Measurements from ENCODE around the gene TIMP2. TPM values are rescaled to one million over a fixed set of nuclear protein-coding genes. Genes with fewer than 3 reads are reported as not detected.

TIMP2 gene
- total and polyA plus RNA-seq, 2 experiments from 2014 or later = 10.6 to 22.5 TPM

DNA sequence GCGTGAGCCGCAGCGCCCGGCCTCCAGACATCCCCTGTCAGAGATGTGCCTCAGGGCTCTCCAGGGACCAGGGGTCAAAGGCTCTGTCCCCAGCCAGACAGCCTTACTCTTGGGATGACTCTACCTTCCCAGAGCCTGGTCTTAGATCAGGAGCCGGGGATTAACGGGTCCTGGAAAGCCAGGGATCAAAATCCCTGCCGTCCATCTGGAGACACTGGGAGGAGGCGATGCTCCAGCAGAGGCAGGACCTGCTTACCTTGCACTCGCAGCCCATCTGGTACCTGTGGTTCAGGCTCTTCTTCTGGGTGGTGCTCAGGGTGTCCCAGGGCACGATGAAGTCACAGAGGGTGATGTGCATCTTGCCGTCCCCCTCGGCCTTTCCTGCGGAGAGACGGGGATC is 67.9 kb downstream of the TIMP2 start:
- no peaks in the 10 kb centered on the region for H3K36me3 ChIP-seq (ENCODE audit: insufficient read depth)
- H3K27me3 Mint-ChIP-seq (ENCODE audit: insufficient read depth, low read depth, poor library complexity) = peaks cover 5% of the 10 kb centered on the region

More for the DNA sequence above, 67.9 kb downstream of the TIMP2 start:
- Mint-ChIP-seq H3K4me1 (no peaks in the 10 kb centered on the region), H3K9me3 (no peaks in the 10 kb centered on the region), H3K4me3 (no peak overlapping the region), H3K36me3 (ENCODE audit: low read depth) (no peaks in the 10 kb centered on the region; the same call in 2 of the 3 replicates), H3K27ac (no peak overlapping the region)
- H3K4me1 ChIP-seq (ENCODE audit: insufficient read depth) = no peaks in the 10 kb centered on the region
- H3K27me3 ChIP-seq (ENCODE audit: insufficient read depth) = no peaks in the 10 kb centered on the region
- no peaks in the 10 kb centered on the region for H4K20me1 ChIP-seq (replicated peaks; ENCODE audit: insufficient read depth)
- DNase-seq (ENCODE audit: low spot score) (no peak), ATAC-seq (no peak)
- no peaks in the 10 kb centered on the region for H3K9me2 ChIP-seq (ENCODE audit: insufficient read depth)
- no peaks in the 10 kb centered on the region for H3K79me2 ChIP-seq (replicated peaks; ENCODE audit: insufficient read depth)
- H3F3A ChIP-seq (replicated peaks; ENCODE audit: low read depth) = no peaks in the 10 kb centered on the region; the same call in 1 of the 2 replicates
- no peak overlapping the region for H3K27ac ChIP-seq (ENCODE audit: low read depth)
- no peak overlapping the region for H3K4me2 ChIP-seq
- TF ChIP-seq, protein P1, sequence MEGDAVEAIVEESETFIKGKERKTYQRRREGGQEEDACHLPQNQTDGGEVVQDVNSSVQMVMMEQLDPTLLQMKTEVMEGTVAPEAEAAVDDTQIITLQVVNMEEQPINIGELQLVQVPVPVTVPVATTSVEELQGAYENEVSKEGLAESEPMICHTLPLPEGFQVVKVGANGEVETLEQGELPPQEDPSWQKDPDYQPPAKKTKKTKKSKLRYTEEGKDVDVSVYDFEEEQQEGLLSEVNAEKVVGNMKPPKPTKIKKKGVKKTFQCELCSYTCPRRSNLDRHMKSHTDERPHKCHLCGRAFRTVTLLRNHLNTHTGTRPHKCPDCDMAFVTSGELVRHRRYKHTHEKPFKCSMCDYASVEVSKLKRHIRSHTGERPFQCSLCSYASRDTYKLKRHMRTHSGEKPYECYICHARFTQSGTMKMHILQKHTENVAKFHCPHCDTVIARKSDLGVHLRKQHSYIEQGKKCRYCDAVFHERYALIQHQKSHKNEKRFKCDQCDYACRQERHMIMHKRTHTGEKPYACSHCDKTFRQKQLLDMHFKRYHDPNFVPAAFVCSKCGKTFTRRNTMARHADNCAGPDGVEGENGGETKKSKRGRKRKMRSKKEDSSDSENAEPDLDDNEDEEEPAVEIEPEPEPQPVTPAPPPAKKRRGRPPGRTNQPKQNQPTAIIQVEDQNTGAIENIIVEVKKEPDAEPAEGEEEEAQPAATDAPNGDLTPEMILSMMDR (conservative IDR thresholded peaks at IDR 0.05; ENCODE audit: low read depth in 2 of 2) = no peak
- no peak for TF ChIP-seq STAT1 (IDR thresholded peaks at IDR 0.05; ENCODE audit: unreplicated experiment)
- TF ChIP-seq ZNF331 (CRISPR knock-in tag; IDR thresholded peaks at IDR 0.05; ENCODE audit: low read depth) = no peak
- no peak for TF ChIP-seq NANOG (IDR thresholded peaks at IDR 0.05; ENCODE audit: borderline replicate concordance)
- no peak for TF ChIP-seq EZH2phosphoT487 (IDR thresholded peaks at IDR 0.05; ENCODE audit: unreplicated experiment)
- TF ChIP-seq ZNF114 (CRISPR knock-in tag; IDR thresholded peaks at IDR 0.05) = no peak
- TF ChIP-seq, protein P2, sequence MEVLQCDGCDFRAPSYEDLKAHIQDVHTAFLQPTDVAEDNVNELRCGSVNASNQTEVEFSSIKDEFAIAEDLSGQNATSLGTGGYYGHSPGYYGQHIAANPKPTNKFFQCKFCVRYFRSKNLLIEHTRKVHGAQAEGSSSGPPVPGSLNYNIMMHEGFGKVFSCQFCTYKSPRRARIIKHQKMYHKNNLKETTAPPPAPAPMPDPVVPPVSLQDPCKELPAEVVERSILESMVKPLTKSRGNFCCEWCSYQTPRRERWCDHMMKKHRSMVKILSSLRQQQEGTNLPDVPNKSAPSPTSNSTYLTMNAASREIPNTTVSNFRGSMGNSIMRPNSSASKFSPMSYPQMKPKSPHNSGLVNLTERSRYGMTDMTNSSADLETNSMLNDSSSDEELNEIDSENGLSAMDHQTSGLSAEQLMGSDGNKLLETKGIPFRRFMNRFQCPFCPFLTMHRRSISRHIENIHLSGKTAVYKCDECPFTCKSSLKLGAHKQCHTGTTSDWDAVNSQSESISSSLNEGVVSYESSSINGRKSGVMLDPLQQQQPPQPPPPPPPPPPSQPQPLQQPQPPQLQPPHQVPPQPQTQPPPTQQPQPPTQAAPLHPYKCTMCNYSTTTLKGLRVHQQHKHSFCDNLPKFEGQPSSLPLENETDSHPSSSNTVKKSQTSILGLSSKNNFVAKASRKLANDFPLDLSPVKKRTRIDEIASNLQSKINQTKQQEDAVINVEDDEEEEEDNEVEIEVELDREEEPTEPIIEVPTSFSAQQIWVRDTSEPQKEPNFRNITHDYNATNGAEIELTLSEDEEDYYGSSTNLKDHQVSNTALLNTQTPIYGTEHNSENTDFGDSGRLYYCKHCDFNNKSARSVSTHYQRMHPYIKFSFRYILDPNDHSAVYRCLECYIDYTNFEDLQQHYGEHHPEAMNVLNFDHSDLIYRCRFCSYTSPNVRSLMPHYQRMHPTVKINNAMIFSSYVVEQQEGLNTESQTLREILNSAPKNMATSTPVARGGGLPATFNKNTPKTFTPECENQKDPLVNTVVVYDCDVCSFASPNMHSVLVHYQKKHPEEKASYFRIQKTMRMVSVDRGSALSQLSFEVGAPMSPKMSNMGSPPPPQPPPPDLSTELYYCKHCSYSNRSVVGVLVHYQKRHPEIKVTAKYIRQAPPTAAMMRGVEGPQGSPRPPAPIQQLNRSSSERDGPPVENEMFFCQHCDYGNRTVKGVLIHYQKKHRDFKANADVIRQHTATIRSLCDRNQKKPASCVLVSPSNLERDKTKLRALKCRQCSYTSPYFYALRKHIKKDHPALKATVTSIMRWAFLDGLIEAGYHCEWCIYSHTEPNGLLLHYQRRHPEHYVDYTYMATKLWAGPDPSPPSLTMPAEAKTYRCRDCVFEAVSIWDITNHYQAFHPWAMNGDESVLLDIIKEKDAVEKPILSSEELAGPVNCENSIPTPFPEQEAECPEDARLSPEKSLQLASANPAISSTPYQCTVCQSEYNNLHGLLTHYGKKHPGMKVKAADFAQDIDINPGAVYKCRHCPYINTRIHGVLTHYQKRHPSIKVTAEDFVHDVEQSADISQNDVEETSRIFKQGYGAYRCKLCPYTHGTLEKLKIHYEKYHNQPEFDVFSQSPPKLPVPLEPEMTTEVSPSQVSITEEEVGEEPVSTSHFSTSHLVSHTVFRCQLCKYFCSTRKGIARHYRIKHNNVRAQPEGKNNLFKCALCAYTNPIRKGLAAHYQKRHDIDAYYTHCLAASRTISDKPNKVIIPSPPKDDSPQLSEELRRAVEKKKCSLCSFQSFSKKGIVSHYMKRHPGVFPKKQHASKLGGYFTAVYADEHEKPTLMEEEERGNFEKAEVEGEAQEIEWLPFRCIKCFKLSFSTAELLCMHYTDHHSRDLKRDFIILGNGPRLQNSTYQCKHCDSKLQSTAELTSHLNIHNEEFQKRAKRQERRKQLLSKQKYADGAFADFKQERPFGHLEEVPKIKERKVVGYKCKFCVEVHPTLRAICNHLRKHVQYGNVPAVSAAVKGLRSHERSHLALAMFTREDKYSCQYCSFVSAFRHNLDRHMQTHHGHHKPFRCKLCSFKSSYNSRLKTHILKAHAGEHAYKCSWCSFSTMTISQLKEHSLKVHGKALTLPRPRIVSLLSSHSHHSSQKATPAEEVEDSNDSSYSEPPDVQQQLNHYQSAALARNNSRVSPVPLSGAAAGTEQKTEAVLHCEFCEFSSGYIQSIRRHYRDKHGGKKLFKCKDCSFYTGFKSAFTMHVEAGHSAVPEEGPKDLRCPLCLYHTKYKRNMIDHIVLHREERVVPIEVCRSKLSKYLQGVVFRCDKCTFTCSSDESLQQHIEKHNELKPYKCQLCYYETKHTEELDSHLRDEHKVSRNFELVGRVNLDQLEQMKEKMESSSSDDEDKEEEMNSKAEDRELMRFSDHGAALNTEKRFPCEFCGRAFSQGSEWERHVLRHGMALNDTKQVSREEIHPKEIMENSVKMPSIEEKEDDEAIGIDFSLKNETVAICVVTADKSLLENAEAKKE (CRISPR knock-in tag; IDR thresholded peaks at IDR 0.05) = no peak
- no peak for TF ChIP-seq JUNB (IDR thresholded peaks at IDR 0.05; ENCODE audit: unreplicated experiment)
- no peak for TF ChIP-seq EZH2 (IDR thresholded peaks at IDR 0.05; ENCODE audit: low read depth, unreplicated experiment)
- TF ChIP-seq POLR2AphosphoS5 (IDR thresholded peaks at IDR 0.05; ENCODE audit: low read depth) = no peak
- TF ChIP-seq CREB1 (CRISPR knock-in tag; IDR thresholded peaks at IDR 0.05; ENCODE audit: low read depth) = no peak
- TF ChIP-seq, protein P3, sequence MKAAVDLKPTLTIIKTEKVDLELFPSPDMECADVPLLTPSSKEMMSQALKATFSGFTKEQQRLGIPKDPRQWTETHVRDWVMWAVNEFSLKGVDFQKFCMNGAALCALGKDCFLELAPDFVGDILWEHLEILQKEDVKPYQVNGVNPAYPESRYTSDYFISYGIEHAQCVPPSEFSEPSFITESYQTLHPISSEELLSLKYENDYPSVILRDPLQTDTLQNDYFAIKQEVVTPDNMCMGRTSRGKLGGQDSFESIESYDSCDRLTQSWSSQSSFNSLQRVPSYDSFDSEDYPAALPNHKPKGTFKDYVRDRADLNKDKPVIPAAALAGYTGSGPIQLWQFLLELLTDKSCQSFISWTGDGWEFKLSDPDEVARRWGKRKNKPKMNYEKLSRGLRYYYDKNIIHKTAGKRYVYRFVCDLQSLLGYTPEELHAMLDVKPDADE (IDR thresholded peaks at IDR 0.05) = no peak
- TF ChIP-seq, protein P4, sequence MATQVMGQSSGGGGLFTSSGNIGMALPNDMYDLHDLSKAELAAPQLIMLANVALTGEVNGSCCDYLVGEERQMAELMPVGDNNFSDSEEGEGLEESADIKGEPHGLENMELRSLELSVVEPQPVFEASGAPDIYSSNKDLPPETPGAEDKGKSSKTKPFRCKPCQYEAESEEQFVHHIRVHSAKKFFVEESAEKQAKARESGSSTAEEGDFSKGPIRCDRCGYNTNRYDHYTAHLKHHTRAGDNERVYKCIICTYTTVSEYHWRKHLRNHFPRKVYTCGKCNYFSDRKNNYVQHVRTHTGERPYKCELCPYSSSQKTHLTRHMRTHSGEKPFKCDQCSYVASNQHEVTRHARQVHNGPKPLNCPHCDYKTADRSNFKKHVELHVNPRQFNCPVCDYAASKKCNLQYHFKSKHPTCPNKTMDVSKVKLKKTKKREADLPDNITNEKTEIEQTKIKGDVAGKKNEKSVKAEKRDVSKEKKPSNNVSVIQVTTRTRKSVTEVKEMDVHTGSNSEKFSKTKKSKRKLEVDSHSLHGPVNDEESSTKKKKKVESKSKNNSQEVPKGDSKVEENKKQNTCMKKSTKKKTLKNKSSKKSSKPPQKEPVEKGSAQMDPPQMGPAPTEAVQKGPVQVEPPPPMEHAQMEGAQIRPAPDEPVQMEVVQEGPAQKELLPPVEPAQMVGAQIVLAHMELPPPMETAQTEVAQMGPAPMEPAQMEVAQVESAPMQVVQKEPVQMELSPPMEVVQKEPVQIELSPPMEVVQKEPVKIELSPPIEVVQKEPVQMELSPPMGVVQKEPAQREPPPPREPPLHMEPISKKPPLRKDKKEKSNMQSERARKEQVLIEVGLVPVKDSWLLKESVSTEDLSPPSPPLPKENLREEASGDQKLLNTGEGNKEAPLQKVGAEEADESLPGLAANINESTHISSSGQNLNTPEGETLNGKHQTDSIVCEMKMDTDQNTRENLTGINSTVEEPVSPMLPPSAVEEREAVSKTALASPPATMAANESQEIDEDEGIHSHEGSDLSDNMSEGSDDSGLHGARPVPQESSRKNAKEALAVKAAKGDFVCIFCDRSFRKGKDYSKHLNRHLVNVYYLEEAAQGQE (IDR thresholded peaks at IDR 0.05; ENCODE audit: unreplicated experiment) = no peak
- no peak overlapping the region for H2AFZ ChIP-seq
- no peak overlapping the region for H3K4me3 ChIP-seq

Data from GM23338 (cell line).